ENCODE data around the gene PPP2R2B. TPM values are rescaled to one million over a fixed set of nuclear protein-coding genes. Genes with fewer than 3 reads are reported as not detected.

PPP2R2B gene
- total and polyA plus RNA-seq, 2 of the 4 experiments (the other 2 are of a cell fraction), result not detected

DNA sequence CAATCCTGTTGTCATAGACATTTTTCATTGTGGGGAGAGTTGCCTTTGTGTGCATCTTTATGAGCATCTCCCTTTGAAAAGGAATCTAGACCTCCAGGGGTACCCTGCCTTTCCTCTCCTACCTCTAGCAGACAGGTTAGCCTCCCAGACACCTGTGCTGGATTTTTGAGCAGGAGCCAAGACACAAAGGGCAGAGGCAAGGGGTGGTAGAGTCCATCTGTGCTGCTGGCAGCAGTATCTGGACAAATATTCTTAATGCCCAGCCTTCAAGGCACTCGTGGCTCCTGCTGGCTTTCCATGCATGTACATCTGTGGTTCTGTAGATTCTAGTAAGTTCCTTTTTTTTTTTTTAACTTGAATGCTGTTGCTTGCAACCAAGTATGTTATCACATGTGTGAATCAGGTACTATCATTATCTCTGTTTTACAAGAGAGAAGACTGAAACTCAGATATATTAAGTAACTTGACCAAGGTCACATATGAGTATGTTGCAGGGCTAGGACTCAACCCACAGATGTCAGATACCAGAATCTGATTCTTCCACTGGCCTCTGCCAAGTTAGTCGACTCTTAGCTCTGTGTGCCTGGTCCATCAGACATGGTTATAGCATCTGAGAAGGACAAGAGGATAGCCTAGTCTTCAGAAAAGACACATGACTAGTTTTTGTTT is 329.6 kb downstream of the PPP2R2B start:
- in situ Hi-C loops (cut with MboI; ENCODE audit: low sequenced_read_pairs), result loop anchor here (10.0 to 25.0 kb wide), 3 partner anchors 646 to 1038 kb away; no protein-coding TSS in a partner anchor

More for the DNA sequence above, 329.6 kb downstream of the PPP2R2B start:
- no peak overlapping the region for H2BK15ac ChIP-seq (ENCODE audit: low read depth, low read length)
- no peak overlapping the region for H3K27ac ChIP-seq (ENCODE audit: insufficient read depth, low read length)
- no peaks in the 10 kb centered on the region for H3K36me3 ChIP-seq (ENCODE audit: control insufficient read depth, insufficient read depth, low read length)
- no peak overlapping the region for H3K56ac ChIP-seq (ENCODE audit: extremely low read depth, insufficient read depth, low read length)
- no peak overlapping the region for H2AK9ac ChIP-seq (replicated peaks; ENCODE audit: low read depth, low read length, poor library complexity)
- no peak overlapping the region for H2BK5ac ChIP-seq (ENCODE audit: low read depth, low read length, poor library complexity, severe bottlenecking)
- no peak overlapping the region for H3K4me3 ChIP-seq (ENCODE audit: insufficient read depth, low read depth, low read length)
- H4K20me1 ChIP-seq (ENCODE audit: insufficient read depth, low read length), result no peaks in the 10 kb centered on the region
- H3K27me3 ChIP-seq (ENCODE audit: control insufficient read depth, insufficient read depth, low read length), result no peaks in the 10 kb centered on the region
- ChIA-PET CTCF (no interaction called here), POLR2A (ENCODE audit: unreplicated experiment) (no interaction called here)
- H3K9me1 ChIP-seq (ENCODE audit: insufficient read depth, low read length), result no peaks in the 10 kb centered on the region
- no peaks in the 10 kb centered on the region for H3K9me3 ChIP-seq (ENCODE audit: control insufficient read depth, insufficient read depth, low read length)
- TF ChIP-seq RCOR1 (IDR thresholded peaks at IDR 0.05; ENCODE audit: insufficient replicate concordance, low read length) (no peak), MAFK (IDR thresholded peaks at IDR 0.05; ENCODE audit: low read depth, low read length) (no peak), RFX5 (IDR thresholded peaks at IDR 0.05; ENCODE audit: low read depth, low read length) (no peak), MXI1 (IDR thresholded peaks at IDR 0.05; ENCODE audit: borderline replicate concordance, low read depth, low read length) (no peak), MAZ (IDR thresholded peaks at IDR 0.05; ENCODE audit: borderline replicate concordance, low read depth, low read length) (no peak), CHD1 (IDR thresholded peaks at IDR 0.05; ENCODE audit: low read depth, low read length) (no peak), BHLHE40 (IDR thresholded peaks at IDR 0.05; ENCODE audit: low read depth, low read length) (no peak), FOS (IDR thresholded peaks at IDR 0.05; ENCODE audit: low read depth, low read length) (no peak), NFE2L2 (IDR thresholded peaks at IDR 0.05; ENCODE audit: low read depth, low read length) (no peak), CEBPB (IDR thresholded peaks at IDR 0.05; ENCODE audit: low read depth, low read length) (no peak), SMC3 (IDR thresholded peaks at IDR 0.05; ENCODE audit: low read depth, low read length) (no peak), POLR2A (IDR thresholded peaks at IDR 0.05; ENCODE audit: low read depth, low read length) (no peak), RAD21 (IDR thresholded peaks at IDR 0.05; ENCODE audit: low read length) (no peak)
- TF ChIP-seq, protein P1, sequence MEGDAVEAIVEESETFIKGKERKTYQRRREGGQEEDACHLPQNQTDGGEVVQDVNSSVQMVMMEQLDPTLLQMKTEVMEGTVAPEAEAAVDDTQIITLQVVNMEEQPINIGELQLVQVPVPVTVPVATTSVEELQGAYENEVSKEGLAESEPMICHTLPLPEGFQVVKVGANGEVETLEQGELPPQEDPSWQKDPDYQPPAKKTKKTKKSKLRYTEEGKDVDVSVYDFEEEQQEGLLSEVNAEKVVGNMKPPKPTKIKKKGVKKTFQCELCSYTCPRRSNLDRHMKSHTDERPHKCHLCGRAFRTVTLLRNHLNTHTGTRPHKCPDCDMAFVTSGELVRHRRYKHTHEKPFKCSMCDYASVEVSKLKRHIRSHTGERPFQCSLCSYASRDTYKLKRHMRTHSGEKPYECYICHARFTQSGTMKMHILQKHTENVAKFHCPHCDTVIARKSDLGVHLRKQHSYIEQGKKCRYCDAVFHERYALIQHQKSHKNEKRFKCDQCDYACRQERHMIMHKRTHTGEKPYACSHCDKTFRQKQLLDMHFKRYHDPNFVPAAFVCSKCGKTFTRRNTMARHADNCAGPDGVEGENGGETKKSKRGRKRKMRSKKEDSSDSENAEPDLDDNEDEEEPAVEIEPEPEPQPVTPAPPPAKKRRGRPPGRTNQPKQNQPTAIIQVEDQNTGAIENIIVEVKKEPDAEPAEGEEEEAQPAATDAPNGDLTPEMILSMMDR (conservative IDR thresholded peaks at IDR 0.05; ENCODE audit: low read depth, low read length), result no peak
- TF ChIP-seq, protein P2, sequence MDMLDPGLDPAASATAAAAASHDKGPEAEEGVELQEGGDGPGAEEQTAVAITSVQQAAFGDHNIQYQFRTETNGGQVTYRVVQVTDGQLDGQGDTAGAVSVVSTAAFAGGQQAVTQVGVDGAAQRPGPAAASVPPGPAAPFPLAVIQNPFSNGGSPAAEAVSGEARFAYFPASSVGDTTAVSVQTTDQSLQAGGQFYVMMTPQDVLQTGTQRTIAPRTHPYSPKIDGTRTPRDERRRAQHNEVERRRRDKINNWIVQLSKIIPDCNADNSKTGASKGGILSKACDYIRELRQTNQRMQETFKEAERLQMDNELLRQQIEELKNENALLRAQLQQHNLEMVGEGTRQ (IDR thresholded peaks at IDR 0.05; ENCODE audit: low read depth, low read length), result no peak
- TF ChIP-seq, protein P3, sequence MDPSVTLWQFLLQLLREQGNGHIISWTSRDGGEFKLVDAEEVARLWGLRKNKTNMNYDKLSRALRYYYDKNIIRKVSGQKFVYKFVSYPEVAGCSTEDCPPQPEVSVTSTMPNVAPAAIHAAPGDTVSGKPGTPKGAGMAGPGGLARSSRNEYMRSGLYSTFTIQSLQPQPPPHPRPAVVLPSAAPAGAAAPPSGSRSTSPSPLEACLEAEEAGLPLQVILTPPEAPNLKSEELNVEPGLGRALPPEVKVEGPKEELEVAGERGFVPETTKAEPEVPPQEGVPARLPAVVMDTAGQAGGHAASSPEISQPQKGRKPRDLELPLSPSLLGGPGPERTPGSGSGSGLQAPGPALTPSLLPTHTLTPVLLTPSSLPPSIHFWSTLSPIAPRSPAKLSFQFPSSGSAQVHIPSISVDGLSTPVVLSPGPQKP (IDR thresholded peaks at IDR 0.05; ENCODE audit: borderline replicate concordance, low read depth, low read length), result no peak
- H4K91ac ChIP-seq (ENCODE audit: insufficient read depth, low read depth, low read length), result no peak overlapping the region
- H3K79me1 ChIP-seq (ENCODE audit: low read depth in 1 of 2, low read length in 2 of 2), result no peaks in the 10 kb centered on the region
- H2AFZ ChIP-seq (replicated peaks; ENCODE audit: low read length, poor library complexity), result no peak overlapping the region
- no peak overlapping the region for H3K23ac ChIP-seq (ENCODE audit: low read depth, low read length)
- ATAC-seq (ENCODE audit: low read depth), result no peak
- H2BK120ac ChIP-seq (ENCODE audit: low read depth, low read length), result no peak overlapping the region
- no peak overlapping the region for H3K4ac ChIP-seq (ENCODE audit: low read depth, low read length)
- H4K5ac ChIP-seq (ENCODE audit: low read depth, low read length), result no peak overlapping the region
- H3K18ac ChIP-seq (ENCODE audit: low read depth, low read length), result no peak overlapping the region
- no peaks in the 10 kb centered on the region for H3K4me1 ChIP-seq (ENCODE audit: control insufficient read depth, insufficient read depth, low read length)
- BruUV-seq (replicated peaks), result no TSS peak
- DNase-seq, result no peak
- WGBS, 2 experiments (ENCODE audit: extremely low coverage in 2 of 2, insufficient read length in 1 of 2), result no CpG with 5 or more reads among the region's 2 CpGs
- dilution Hi-C loops (cut with HindIII; ENCODE audit: low sequenced_read_pairs, unreplicated experiment), result loop anchor here (25.0 kb wide), 1 partner anchor 413 kb away; no protein-coding TSS in a partner anchor
- H4K8ac ChIP-seq (ENCODE audit: low read depth in 2 of 2, low read length in 2 of 2), result no peak overlapping the region
- intact Hi-C loops (cut with micrococcal nuclease), result loop anchor here (10.0 kb wide), 1 partner anchor 1026 kb away; no protein-coding TSS in a partner anchor
- H3K14ac ChIP-seq (replicated peaks; ENCODE audit: low read depth, low read length), result no peak overlapping the region
- no peak overlapping the region for H2AK5ac ChIP-seq (ENCODE audit: low read depth, low read length)
- no peak overlapping the region for H3K4me2 ChIP-seq (ENCODE audit: low read depth, low read length)
- no peak overlapping the region for H3K9ac ChIP-seq (ENCODE audit: low read depth, low read length)
- H2BK20ac ChIP-seq (ENCODE audit: low read depth, low read length), result no peak overlapping the region
